A673 (cell line): Measurements from ENCODE around the gene TMX2. TPM values are rescaled to one million over a fixed set of nuclear protein-coding genes. Genes with fewer than 3 reads are reported as not detected.

Experiments used
- BruUV-seq: library from RNA; stranded (reverse); fragments of 400-500 nt; replicated peaks from 2 replicates; lab custom pipeline; 2021; lab: Mats Ljungman, UMichigan
- CTCF ChIA-PET: fragments of 300-600 bp; sonication (Branson Sonifier 250); formaldehyde crosslinking; loops from one replicate; lab custom pipeline; 2022; ENCODE audit warnings: antibody characterized with exemption; lab: Charles Lee
- POLR2A ChIA-PET: fragments of 300-600 bp; sonication (Branson Sonifier 250); formaldehyde crosslinking; loops from one replicate; lab custom pipeline; 2022; ENCODE audit warnings: antibody characterized with exemption; ENCODE audit not compliant: low non-redundant PET; lab: Charles Lee
- DNase-seq: peaks from one replicate; pipeline ENCODE4 v3.0.0-alpha.2; 2015; ENCODE audit warnings: low spot score
- H3K27ac ChIP-seq: fragments of 200-600 bp; sonication (generic); 2 replicates; pipeline ENCODE4 v1.5.1; 2016; ENCODE audit warnings: mixed run types, low read depth, mild to moderate bottlenecking, mixed read lengths, antibody characterized with exemption, low read length; ENCODE audit not compliant: poor library complexity, severe bottlenecking
- H3K27me3 ChIP-seq: fragments of 200-600 bp; sonication (generic); replicated peaks from 2 replicates; pipeline ENCODE4 v1.6.1; 2017; ENCODE audit warnings: mixed run types, low read depth, mild to moderate bottlenecking, mixed read lengths, antibody characterized with exemption, low read length; ENCODE audit not compliant: insufficient read depth, poor library complexity
- H3K36me3 ChIP-seq: fragments of 200-600 bp; sonication (generic); 2 replicates; pipeline ENCODE4 v1.6.1; 2016; ENCODE audit warnings: mixed run types, mild to moderate bottlenecking, mixed read lengths, antibody characterized with exemption, low read length; ENCODE audit not compliant: insufficient read depth, poor library complexity, severe bottlenecking
- H3K4me1 ChIP-seq: fragments of 200-600 bp; sonication (generic); 2 replicates; pipeline ENCODE4 v1.6.1; 2017; ENCODE audit warnings: mixed run types, mild to moderate bottlenecking, mixed read lengths, antibody characterized with exemption, low read length; ENCODE audit not compliant: insufficient read depth, poor library complexity, severe bottlenecking
- H3K4me3 ChIP-seq: fragments of 200-600 bp; sonication (generic); 2 replicates; pipeline ENCODE4 v1.5.1; 2016; ENCODE audit warnings: low read depth, mixed run types, mild to moderate bottlenecking, mixed read lengths, low read length; ENCODE audit not compliant: poor library complexity, severe bottlenecking
- H3K9me3 ChIP-seq: fragments of 200-600 bp; sonication (generic); 2 replicates; pipeline ENCODE4 v1.6.1; 2016; ENCODE audit warnings: mixed run types, low read depth, mild to moderate bottlenecking, mixed read lengths, antibody characterized with exemption, low read length; ENCODE audit not compliant: poor library complexity, severe bottlenecking
- CTCF ChIP-seq: fragments of 300-800, 200-600 bp; sonication (generic); conservative IDR thresholded peaks from 2 replicates; pipeline ENCODE4 v1.5.1; 2017; ENCODE audit warnings: low read depth, mild to moderate bottlenecking, antibody characterized with exemption, low read length, moderate library complexity, mixed read lengths
- EZH2 ChIP-seq: fragments of 200-600 bp; sonication (generic); IDR thresholded peaks from 2 replicates; pipeline ENCODE4 v1.6.1; 2017; ENCODE audit warnings: borderline replicate concordance, low read depth, mild to moderate bottlenecking, mixed read lengths, antibody characterized with exemption, low read length; ENCODE audit not compliant: poor library complexity, severe bottlenecking
- intact Hi-C: fragments of 100-400 bp; cut with micrococcal nuclease; formaldehyde crosslinking; loops from one replicate; pipeline ENCODE4 v1.10.0; 2022; ENCODE audit not compliant: unreplicated experiment
- total RNA-seq: library from RNA; stranded (reverse); gene quantifications from 2 replicates; pipeline ENCODE4 v1.2.3, GENCODE V29; 2021

TMX2 gene
- total RNA-seq, 1 experiment from 2014 or later: 186 TPM

- H3K36me3 ChIP-seq: peaks cover 8% of the 10 kb centered on the region
- peaks cover 5% of the 10 kb centered on the region for H3K4me1 ChIP-seq
- ChIA-PET CTCF (no interaction called here), POLR2A (no interaction called here)
- no peak for TF ChIP-seq EZH2
- no peak for TF ChIP-seq CTCF
- H3K4me3 ChIP-seq: no peak overlapping the region
- no peaks in the 10 kb centered on the region for H3K9me3 ChIP-seq
- intact Hi-C loops: no loop called here
- no peak overlapping the region for H3K27ac ChIP-seq
- BruUV-seq: no TSS peak
- DNase-seq: no peak
- no peaks in the 10 kb centered on the region for H3K27me3 ChIP-seq
These were observed 20.3 kb downstream of the TMX2 start for GRCh38 chr11:57732661-57733060.

- H3K27ac ChIP-seq: no peak overlapping the region
- ChIA-PET CTCF (interaction anchor here (0.6 kb wide), 1 partner anchor 65 kb away, joined by 3 read pairs; no protein-coding TSS in a partner anchor), POLR2A (interaction anchor here (0.6 to 0.7 kb wide), 2 partner anchors 10 to 24 kb away, joined by 3 to 5 read pairs; partner anchors contain the start of gene MED19)
- H3K4me3 ChIP-seq: no peak overlapping the region
- BruUV-seq: no TSS peak
- no peaks in the 10 kb centered on the region for H3K27me3 ChIP-seq
- TF ChIP-seq EZH2: no peak
- peaks cover 31% of the 10 kb centered on the region for H3K36me3 ChIP-seq
- no peaks in the 10 kb centered on the region for H3K9me3 ChIP-seq
- DNase-seq: peak; percentile 45
- intact Hi-C loops: no loop called here
- H3K4me1 ChIP-seq: peaks cover 8% of the 10 kb centered on the region
These were observed 23.4 kb downstream of the TMX2 start for GRCh38 chr11:57735619-57736298.

DNA sequence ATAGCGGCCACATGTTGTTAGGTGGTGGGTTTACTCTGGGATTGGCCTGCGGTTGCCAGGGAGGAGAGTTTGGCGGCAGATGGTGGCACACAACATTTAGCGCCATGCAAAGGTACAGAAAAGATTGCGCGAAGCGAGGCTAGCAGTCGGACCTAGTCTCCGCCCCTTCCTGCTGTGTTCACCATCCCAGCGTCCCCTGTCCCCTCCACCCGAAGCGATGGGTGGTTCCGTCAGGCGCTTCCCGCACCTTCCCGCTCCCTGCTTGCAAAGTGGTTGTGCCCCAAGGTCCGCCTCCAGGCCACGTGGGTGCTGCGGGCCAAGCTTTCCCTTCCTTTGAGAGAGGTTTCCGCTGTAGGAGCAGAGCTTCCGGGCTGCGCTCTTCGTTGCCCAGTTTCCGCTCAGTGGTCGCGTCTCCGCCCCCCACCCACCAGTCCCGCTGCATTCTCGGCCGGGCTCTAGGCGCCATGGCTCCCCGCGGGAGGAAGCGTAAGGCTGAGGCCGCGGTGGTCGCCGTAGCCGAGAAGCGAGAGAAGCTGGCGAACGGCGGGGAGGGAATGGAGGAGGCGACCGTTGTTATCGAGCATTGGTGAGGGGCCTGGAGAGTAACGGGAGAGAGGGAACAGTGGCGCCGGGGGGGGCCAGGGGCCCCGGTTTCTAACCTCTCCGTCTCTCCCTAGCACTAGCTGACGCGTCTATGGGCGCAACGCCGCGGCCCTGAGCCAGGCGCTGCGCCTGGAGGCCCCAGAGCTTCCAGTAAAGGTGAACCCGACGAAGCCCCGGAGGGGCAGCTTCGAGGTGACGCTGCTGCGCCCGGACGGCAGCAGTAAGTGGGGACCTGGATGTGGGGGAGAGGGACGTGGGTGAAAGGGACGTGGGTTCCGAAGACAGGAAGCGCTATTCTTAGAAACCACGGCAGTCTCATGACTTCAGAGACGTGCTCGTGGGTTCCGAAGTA lies 29.0 kb downstream of the TMX2 start, which contains the start of gene SELENOH:
TSS of gene SELENOH (plus strand) at position 360 of the 955 bp plus-strand sequence. CDS start at position 465, 105 bp downstream.
- intact Hi-C loops: no loop called here
- peak; percentile 100 for DNase-seq
- BruUV-seq: no TSS peak
- peak within 1 kb of the TSS; percentile 88 for H3K4me3 ChIP-seq
- ChIA-PET POLR2A (interaction anchor here (0.6 to 1.3 kb wide), 3 partner anchors 35 to 1074 kb away, joined by 3 to 5 read pairs (median 3); no protein-coding TSS in a partner anchor), CTCF (interaction anchor here (0.6 to 1.0 kb wide), 2 partner anchors 8 to 59 kb away, joined by 3 to 4 read pairs; no protein-coding TSS in a partner anchor)
- H3K27ac ChIP-seq: peak within 1 kb of the TSS; percentile 95
- peaks cover 46% of the 10 kb centered on the region for H3K36me3 ChIP-seq
- H3K27me3 ChIP-seq: no peaks in the 10 kb centered on the region
- peaks cover 11% of the 10 kb centered on the region for H3K4me1 ChIP-seq
- no peak for TF ChIP-seq CTCF
- TF ChIP-seq EZH2: no peak
- no peaks in the 10 kb centered on the region for H3K9me3 ChIP-seq
